Measurements from ENCODE around the gene ETS1. TPM values are rescaled to one million over a fixed set of nuclear protein-coding genes. Genes with fewer than 3 reads are reported as not detected.

Gene ETS1
- total RNA-seq, 1 donor from 2014 or later: 121 TPM

DNA sequence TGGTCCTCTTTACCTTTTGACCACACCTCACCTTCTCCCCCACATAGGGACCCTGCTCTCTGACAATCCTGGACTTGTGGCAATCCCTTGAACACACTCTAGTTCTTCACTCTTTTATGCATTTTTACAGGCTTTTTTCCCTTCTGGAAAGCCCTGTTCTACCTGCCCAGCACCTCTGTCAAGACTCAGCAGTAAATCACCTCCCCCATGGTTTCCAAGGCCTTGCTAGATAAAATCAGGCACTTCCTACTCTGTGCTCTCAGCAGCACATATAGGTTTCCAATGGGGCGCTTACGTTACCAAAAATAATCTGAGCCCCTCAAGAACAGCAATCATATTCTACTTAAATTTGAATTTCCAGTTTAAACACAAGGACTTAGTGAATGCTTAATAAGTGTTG, 53.9 kb downstream of the ETS1 start:
- Histone ChIP-seq H3K27me3 (no peaks in the 10 kb centered on the region), H3K9me3 (no peaks in the 10 kb centered on the region), H3K36me3 (no peaks in the 10 kb centered on the region), H3K27ac (no peak overlapping the region), H3K4me1 (no peaks in the 10 kb centered on the region), H3K4me3 (no peak overlapping the region)
- ATAC-seq (no peak), DNase-seq (no peak)
- intact Hi-C loops (cut with DNase I): no loop called here
- TF ChIP-seq, protein P1, sequence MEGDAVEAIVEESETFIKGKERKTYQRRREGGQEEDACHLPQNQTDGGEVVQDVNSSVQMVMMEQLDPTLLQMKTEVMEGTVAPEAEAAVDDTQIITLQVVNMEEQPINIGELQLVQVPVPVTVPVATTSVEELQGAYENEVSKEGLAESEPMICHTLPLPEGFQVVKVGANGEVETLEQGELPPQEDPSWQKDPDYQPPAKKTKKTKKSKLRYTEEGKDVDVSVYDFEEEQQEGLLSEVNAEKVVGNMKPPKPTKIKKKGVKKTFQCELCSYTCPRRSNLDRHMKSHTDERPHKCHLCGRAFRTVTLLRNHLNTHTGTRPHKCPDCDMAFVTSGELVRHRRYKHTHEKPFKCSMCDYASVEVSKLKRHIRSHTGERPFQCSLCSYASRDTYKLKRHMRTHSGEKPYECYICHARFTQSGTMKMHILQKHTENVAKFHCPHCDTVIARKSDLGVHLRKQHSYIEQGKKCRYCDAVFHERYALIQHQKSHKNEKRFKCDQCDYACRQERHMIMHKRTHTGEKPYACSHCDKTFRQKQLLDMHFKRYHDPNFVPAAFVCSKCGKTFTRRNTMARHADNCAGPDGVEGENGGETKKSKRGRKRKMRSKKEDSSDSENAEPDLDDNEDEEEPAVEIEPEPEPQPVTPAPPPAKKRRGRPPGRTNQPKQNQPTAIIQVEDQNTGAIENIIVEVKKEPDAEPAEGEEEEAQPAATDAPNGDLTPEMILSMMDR (IDR thresholded peaks at IDR 0.05): no peak

DNA sequence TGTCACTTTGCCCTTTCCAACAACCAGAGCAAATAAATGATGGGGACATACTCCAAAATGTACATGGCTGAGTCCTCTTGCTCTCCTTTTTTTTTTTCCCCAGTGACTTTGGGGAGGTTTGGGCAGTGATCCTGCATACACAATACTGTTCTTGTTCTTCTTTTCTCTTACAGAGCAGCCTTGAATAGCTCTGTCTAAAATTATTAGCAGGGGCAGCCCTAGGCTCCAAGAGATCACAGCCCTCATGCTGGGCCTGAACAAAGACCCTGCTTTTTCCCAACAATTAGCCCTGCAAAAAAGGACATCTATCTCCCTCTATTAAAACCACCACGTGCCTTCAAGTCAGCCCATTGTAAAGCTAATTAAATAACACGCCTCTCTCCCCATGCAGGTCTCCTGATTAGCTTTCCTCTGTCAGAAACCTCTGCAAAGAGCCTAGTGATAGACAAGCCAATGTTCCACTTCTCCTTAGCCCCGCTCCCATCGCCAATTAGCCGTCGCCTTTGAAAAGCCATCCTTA, 54.7 kb downstream of the ETS1 start:
- peaks cover 2% of the 10 kb centered on the region for H3K4me1 ChIP-seq
- H3K27me3 ChIP-seq: no peaks in the 10 kb centered on the region
- H3K36me3 ChIP-seq: no peaks in the 10 kb centered on the region
- H3K9me3 ChIP-seq: no peaks in the 10 kb centered on the region
- TF ChIP-seq, protein P1 (IDR thresholded peaks at IDR 0.05): no peak
- ATAC-seq (no peak), DNase-seq (no peak)
- intact Hi-C loops (cut with DNase I): no loop called here
- no peak overlapping the region for H3K27ac ChIP-seq
- no peak overlapping the region for H3K4me3 ChIP-seq

DNA sequence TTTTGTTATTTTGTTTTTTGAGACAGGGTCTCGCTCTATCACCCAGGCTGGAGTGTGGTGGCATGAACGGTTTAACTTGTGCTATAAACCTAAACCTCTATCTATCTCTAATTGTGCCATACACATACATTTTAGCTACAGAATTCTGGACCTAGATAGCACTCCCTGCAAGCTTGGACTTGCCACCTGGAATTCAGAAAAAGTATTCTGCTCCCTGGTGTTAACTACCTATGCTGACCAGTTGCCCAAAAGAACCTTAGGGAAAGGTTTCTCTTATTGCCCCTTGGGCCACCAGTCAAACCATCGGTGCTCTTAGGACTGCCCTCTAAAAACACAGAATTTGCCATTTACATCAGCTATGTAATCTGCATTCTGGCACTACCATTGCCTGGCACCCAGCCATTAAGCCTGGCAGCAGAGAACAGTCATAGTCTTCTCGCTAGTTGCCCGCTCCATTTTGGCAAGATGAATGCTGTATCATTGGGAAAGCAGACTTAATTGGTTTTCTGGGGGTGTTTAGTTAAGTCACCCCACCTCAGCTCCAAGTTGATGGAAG, 55.3 kb downstream of the ETS1 start:
- TF ChIP-seq, protein P1 (IDR thresholded peaks at IDR 0.05): no peak
- H3K27me3 ChIP-seq: no peaks in the 10 kb centered on the region
- ATAC-seq (no peak), DNase-seq (no peak)
- intact Hi-C loops (cut with DNase I): no loop called here
- no peak overlapping the region for H3K4me3 ChIP-seq
- no peaks in the 10 kb centered on the region for H3K9me3 ChIP-seq
- H3K27ac ChIP-seq: no peak overlapping the region
- H3K36me3 ChIP-seq: no peaks in the 10 kb centered on the region
- H3K4me1 ChIP-seq: peaks cover 2% of the 10 kb centered on the region

DNA sequence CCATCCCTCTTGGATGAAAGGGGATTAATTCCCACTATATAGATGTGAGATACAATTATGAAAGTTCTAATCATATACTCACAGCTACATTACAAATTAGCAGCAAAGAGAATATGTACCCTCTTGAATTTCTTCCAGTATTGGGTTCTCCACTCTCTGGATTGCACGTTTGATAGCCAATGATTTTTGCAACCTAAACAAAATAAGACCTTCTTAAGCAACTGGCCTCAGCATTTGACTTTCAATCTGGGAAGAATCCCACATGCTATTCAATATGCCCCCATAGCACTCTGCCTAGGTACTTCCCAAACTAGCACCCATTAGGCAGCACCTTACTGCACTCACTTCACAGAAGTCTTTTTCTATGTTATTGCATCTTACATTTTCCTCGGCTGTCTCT, 55.8 kb downstream of the ETS1 start:
- Histone ChIP-seq H3K4me3 (no peak overlapping the region), H3K36me3 (no peaks in the 10 kb centered on the region), H3K9me3 (no peaks in the 10 kb centered on the region), H3K27me3 (no peaks in the 10 kb centered on the region), H3K4me1 (peaks cover 2% of the 10 kb centered on the region), H3K27ac (no peak overlapping the region)
- intact Hi-C loops (cut with DNase I): no loop called here
- DNase-seq: no peak
- TF ChIP-seq, protein P1 (IDR thresholded peaks at IDR 0.05): no peak
- no peak for ATAC-seq

DNA sequence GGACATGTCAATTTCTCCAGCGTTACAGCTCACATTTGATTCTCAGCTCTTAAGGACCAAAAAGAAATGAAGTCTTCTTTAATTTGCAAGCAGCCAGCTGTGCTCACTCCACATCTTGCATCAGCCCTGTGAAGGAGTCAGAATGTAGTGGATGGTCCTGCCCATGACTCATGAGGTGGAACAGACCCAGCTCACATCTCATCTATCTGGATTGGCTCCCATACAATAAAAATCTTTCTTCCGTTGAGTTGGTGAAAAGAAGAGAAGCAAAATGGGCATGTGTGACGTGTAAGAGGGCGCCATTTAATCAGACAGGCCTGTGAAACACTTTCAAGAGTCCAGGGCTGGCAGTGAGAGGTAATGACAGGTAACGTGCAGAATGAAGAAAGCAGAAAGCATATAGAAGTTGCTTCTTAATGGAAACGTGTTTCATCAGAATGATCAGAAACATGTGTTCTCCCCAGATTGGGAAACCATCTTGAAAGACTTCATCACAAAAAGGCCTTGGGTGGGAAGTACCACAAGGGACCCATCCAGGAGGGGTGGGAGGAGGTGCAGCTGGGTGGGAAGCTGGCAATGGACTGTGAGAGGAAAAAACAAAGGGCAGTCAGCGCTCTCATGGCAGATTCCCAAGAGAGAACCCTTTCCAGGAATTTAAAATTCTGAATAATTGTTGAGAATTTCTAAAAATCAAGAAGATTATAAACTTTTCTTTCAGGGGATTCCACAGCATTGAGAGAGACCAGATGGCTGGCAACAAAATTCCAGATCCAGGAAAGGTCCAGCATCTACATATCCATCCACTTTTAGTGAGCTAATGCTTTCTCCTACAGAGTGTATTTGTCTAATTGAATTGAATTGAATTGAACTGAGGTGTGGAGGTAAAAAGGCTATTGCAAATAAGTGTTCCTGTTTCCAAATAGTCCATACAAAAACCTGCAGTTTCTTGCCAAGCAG, 57.0 kb downstream of the ETS1 start:
- Histone ChIP-seq H3K4me3 (no peak overlapping the region), H3K9me3 (no peaks in the 10 kb centered on the region), H3K36me3 (no peaks in the 10 kb centered on the region), H3K4me1 (peaks cover 2% of the 10 kb centered on the region), H3K27me3 (no peaks in the 10 kb centered on the region), H3K27ac (no peak overlapping the region)
- DNase-seq (no peak), ATAC-seq (peak; percentile 52)
- intact Hi-C loops (cut with DNase I): no loop called here
- TF ChIP-seq, protein P1 (IDR thresholded peaks at IDR 0.05): no peak

Data from upper lobe of right lung (tissue), 1 donor.